ENCODE data around the gene KCNIP3. TPM values are rescaled to one million over a fixed set of nuclear protein-coding genes. Genes with fewer than 3 reads are reported as not detected.
"Not testable (repeated sequence)": the region's sequence is repeated elsewhere in the genome, so short reads cannot be mapped to it uniquely, and the experiment has no call there.

KCNIP3 gene
- total and polyA plus RNA-seq, 4 donors: 10.6 to 25.4 (median 17.1) TPM

DNA sequence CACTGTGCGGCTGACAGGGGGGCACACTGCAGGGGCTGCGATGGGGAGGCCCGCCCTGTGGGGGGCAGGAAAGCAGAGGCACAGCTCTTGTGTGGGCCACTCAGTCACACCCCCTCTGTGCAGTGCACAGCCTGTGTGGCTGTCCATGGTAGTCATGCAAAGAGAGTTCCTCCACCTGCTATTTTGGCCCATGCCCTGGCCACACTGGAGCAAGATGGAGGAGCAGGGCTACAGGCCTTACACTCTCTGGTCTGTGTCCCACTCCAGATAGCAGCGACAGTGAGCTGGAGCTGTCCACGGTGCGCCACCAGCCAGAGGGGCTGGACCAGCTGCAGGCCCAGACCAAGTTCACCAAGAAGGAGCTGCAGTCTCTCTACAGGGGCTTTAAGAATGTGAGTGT is 76.9 kb downstream of the KCNIP3 start:
- Histone ChIP-seq H3K4me3 (ENCODE audit: low read depth, low read length) (no peak overlapping the region), H3K27ac (ENCODE audit: low read depth, low read length) (no peak overlapping the region), H3K27me3 (ENCODE audit: control insufficient read depth, insufficient read depth, low read length) (no peaks in the 10 kb centered on the region), H3K9me3 (ENCODE audit: control insufficient read depth, insufficient read depth, low read length) (no peaks in the 10 kb centered on the region), H3K36me3 (ENCODE audit: control insufficient read depth, insufficient read depth, low read length) (peaks cover 30% of the 10 kb centered on the region), H3K4me1 (ENCODE audit: control insufficient read depth, insufficient read depth, low read length) (no peaks in the 10 kb centered on the region)
- no peak for DNase-seq (ENCODE audit: low read depth in 4 of 6, low spot score in 6 of 6)
- WGBS (ENCODE audit: insufficient coverage): 91% methylated on average over 6 of the region's 6 CpGs

- WGBS (ENCODE audit: insufficient coverage): 93% methylated on average over 6 of the region's 11 CpGs
- Histone ChIP-seq H3K4me1 (ENCODE audit: control insufficient read depth, insufficient read depth, low read length) (no peaks in the 10 kb centered on the region), H3K9me3 (ENCODE audit: control insufficient read depth, insufficient read depth, low read length) (no peaks in the 10 kb centered on the region), H3K4me3 (ENCODE audit: low read depth, low read length) (no peak overlapping the region), H3K27ac (ENCODE audit: low read depth, low read length) (no peak overlapping the region), H3K27me3 (ENCODE audit: control insufficient read depth, insufficient read depth, low read length) (no peaks in the 10 kb centered on the region), H3K36me3 (ENCODE audit: control insufficient read depth, insufficient read depth, low read length) (peaks cover 30% of the 10 kb centered on the region)
- DNase-seq (ENCODE audit: low read depth in 4 of 6, low spot score in 6 of 6): no peak
Observed at GRCh38 chr2:95374451-95374920, 77.3 kb downstream of the KCNIP3 start.

DNA sequence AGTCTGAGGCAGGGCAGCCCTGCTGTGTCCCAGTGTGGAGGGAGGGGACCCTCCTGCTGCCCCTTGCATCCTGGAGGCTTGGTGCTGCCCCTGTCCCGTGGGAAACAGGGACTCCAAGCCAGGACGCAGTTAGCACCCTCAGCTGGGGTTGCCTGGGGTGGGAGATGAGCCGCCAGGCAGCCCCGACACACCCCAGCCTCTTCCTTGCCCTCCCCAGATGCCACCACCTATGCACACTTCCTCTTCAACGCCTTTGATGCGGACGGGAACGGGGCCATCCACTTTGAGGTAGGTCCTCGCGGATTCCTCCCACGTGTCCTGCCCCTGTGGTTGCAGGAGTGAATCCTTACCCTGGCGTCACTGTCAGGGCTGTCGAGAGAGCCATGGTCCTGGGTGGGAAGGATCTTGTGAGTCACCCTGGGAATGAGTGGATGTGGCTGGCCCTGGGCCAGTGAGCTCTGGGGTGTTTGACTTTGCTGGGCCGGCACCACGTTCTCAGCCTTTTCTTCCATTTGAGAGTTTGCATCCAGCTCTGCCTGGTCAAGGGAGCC is 77.8 kb downstream of the KCNIP3 start:
- DNase-seq (ENCODE audit: low read depth in 4 of 6, low spot score in 6 of 6): no peak
- Histone ChIP-seq H3K4me3 (ENCODE audit: low read depth, low read length) (no peak overlapping the region), H3K36me3 (ENCODE audit: control insufficient read depth, insufficient read depth, low read length) (peaks cover 30% of the 10 kb centered on the region), H3K27ac (ENCODE audit: low read depth, low read length) (no peak overlapping the region), H3K27me3 (ENCODE audit: control insufficient read depth, insufficient read depth, low read length) (no peaks in the 10 kb centered on the region), H3K4me1 (ENCODE audit: control insufficient read depth, insufficient read depth, low read length) (no peaks in the 10 kb centered on the region), H3K9me3 (ENCODE audit: control insufficient read depth, insufficient read depth, low read length) (no peaks in the 10 kb centered on the region)
- WGBS (ENCODE audit: insufficient coverage): 84% methylated on average over 15 of the region's 15 CpGs

- no peak for DNase-seq (ENCODE audit: low read depth in 4 of 6, low spot score in 6 of 6)
- Histone ChIP-seq H3K4me3 (ENCODE audit: low read depth, low read length) (no peak overlapping the region), H3K4me1 (ENCODE audit: control insufficient read depth, insufficient read depth, low read length) (no peaks in the 10 kb centered on the region), H3K27me3 (ENCODE audit: control insufficient read depth, insufficient read depth, low read length) (no peaks in the 10 kb centered on the region), H3K27ac (ENCODE audit: low read depth, low read length) (no peak overlapping the region), H3K36me3 (ENCODE audit: control insufficient read depth, insufficient read depth, low read length) (peaks cover 30% of the 10 kb centered on the region), H3K9me3 (ENCODE audit: control insufficient read depth, insufficient read depth, low read length) (no peaks in the 10 kb centered on the region)
- 76% methylated on average over 17 of the region's 21 CpGs for WGBS (ENCODE audit: insufficient coverage)
Observed at GRCh38 chr2:95375532-95376150, 78.5 kb downstream of the KCNIP3 start.

GRCh38 chr2:95376311-95377215 is 79.4 kb downstream of the KCNIP3 start:
- Histone ChIP-seq H3K9me3 (ENCODE audit: control insufficient read depth, insufficient read depth, low read length) (no peaks in the 10 kb centered on the region), H3K4me1 (ENCODE audit: control insufficient read depth, insufficient read depth, low read length) (no peaks in the 10 kb centered on the region), H3K27me3 (ENCODE audit: control insufficient read depth, insufficient read depth, low read length) (no peaks in the 10 kb centered on the region), H3K27ac (ENCODE audit: low read depth, low read length) (no peak overlapping the region), H3K4me3 (ENCODE audit: low read depth, low read length) (no peak overlapping the region), H3K36me3 (ENCODE audit: control insufficient read depth, insufficient read depth, low read length) (peaks cover 30% of the 10 kb centered on the region)
- 84% methylated on average over 18 of the region's 22 CpGs for WGBS (ENCODE audit: insufficient coverage)
- no peak for DNase-seq (ENCODE audit: low read depth in 4 of 6, low spot score in 6 of 6)

DNA sequence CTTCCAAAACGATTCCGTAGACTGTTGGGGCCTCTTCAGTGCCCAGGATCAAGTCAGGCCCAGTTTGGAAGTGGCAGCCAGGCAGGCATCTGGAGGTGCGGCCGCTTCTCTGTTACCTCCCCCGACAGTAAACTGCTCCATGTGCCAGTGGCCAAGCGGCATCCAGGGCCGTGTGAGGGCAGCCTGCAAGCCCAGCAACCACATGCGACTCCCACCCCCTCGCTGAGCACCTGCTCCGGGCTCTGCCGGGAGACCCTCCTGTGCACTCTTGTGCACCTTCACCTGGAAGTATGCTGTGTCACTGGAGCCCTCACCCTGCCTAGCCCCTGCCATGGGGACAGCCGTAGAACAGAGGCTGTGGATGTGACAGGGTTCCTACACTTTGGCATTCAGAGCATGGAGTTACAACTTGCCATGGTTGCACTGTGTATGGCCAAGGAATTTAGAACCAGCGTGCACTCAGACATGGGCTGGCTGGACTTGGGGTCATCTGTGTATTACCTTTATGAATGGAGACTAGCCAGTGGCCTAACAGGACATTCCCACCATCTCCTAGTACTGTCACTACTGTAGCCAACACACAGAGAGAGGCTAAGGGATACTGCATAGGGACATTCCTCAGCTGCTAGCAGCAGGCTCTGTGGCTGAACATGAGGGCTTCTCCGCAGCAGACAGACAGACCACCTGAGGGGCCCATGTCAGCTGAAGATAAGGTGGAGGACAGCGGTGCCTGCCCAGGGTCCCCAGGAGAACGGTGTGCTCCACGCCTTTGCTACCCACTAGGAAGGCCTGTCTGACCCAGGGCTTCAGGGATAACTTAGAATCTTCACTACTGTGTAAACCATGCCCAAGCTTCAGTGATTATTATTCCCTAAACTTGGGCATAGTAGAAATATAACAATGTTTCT is 80.3 kb downstream of the KCNIP3 start:
- DNase-seq (ENCODE audit: low read depth in 4 of 6, low spot score in 6 of 6): no peak
- Histone ChIP-seq H3K4me3 (ENCODE audit: low read depth, low read length) (no peak overlapping the region), H3K36me3 (ENCODE audit: control insufficient read depth, insufficient read depth, low read length) (peaks cover 36% of the 10 kb centered on the region), H3K27me3 (ENCODE audit: control insufficient read depth, insufficient read depth, low read length) (no peaks in the 10 kb centered on the region), H3K9me3 (ENCODE audit: control insufficient read depth, insufficient read depth, low read length) (no peaks in the 10 kb centered on the region), H3K27ac (ENCODE audit: low read depth, low read length) (no peak overlapping the region), H3K4me1 (ENCODE audit: control insufficient read depth, insufficient read depth, low read length) (no peaks in the 10 kb centered on the region)
- 80% methylated on average over 14 of the region's 17 CpGs for WGBS (ENCODE audit: insufficient coverage)

DNA sequence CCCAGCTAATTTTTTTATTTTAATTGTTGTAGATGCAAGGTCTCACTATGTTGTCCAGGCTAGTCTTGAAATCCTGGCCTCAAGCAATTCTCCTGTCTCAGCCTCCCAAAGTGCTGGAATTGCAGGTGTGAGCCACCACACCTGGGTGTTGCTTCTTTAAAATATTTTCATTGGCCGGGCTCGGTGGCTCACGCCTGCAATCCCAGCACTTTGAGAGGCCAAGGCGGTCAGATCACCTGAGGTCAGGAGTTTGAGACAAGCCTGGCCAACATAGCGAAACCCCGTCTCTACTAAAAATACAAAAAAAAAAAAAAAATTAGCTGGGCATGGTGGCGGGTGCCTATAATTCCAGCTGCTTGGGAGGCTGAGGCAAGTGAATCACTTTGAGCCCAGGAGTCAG is 81.1 kb downstream of the KCNIP3 start:
- not testable (repeated sequence) for H3K4me3 ChIP-seq (ENCODE audit: low read depth, low read length); H3K27me3 ChIP-seq (ENCODE audit: control insufficient read depth, insufficient read depth, low read length); H3K27ac ChIP-seq (ENCODE audit: low read depth, low read length); DNase-seq (ENCODE audit: low read depth in 4 of 6, low spot score in 6 of 6); H3K4me1 ChIP-seq (ENCODE audit: control insufficient read depth, insufficient read depth, low read length); H3K9me3 ChIP-seq (ENCODE audit: control insufficient read depth, insufficient read depth, low read length)
- 96% methylated on average over 4 of the region's 7 CpGs for WGBS (ENCODE audit: insufficient coverage)
- peaks cover 39% of the 10 kb centered on the region for H3K36me3 ChIP-seq (ENCODE audit: control insufficient read depth, insufficient read depth, low read length)

DNA sequence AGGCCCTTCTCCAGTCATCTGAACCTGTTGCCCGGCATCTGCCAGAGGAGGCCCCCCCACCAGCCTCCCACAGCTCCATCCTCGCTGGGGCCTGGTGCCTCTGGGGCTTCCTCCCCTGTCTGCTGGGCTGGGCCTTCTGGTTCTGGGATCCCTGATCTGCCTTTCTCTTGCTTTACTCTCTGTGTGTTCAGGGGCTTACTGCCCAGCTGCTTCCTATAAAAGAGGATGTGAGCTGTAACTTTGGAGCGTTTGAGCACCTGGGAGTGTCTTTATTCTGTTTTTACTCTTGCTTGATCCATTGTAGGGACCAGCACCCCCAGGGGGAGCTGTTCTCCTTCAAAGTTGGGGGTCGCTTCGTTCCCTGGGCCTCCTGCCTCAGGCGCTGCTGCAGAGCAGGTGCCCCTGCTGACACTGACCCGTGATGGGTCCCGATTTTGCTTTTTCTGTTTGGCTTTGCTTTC is 82.3 kb downstream of the KCNIP3 start:
- no peaks in the 10 kb centered on the region for H3K4me1 ChIP-seq (ENCODE audit: control insufficient read depth, insufficient read depth, low read length)
- whole genome bisulfite sequencing (ENCODE audit: insufficient coverage): 30% methylated on average over 6 of the region's 8 CpGs
- H3K4me3 ChIP-seq (ENCODE audit: low read depth, low read length): no peak overlapping the region
- DNase-seq (ENCODE audit: low read depth in 4 of 6, low spot score in 6 of 6): no peak
- no peaks in the 10 kb centered on the region for H3K27me3 ChIP-seq (ENCODE audit: control insufficient read depth, insufficient read depth, low read length)
- H3K27ac ChIP-seq (ENCODE audit: low read depth, low read length): no peak overlapping the region
- H3K9me3 ChIP-seq (ENCODE audit: control insufficient read depth, insufficient read depth, low read length): no peaks in the 10 kb centered on the region
- peaks cover 42% of the 10 kb centered on the region for H3K36me3 ChIP-seq (ENCODE audit: control insufficient read depth, insufficient read depth, low read length)

DNA sequence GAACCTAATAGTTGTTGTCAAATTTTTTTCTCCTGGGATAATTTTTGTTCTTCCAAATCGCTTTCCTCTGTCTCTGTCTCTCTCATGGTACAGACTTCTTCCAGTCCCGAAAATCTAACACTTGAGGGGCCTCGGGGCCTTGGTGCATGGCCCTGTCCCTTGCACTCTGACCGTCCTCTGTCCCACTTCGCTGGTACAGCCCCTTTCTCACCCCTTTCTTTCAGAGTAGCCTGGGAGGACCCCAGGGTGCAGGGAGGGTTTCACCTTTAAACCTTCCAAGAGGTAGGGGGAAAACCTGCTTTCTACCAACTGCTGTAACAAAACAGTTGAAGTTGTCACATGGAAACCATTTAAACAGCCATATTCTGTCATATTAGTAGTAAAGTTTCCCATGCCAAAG is 83.1 kb downstream of the KCNIP3 start:
- no peak for DNase-seq (ENCODE audit: low read depth in 4 of 6, low spot score in 6 of 6)

More for the DNA sequence above, 83.1 kb downstream of the KCNIP3 start:
- 95% methylated on average over 3 of the region's 5 CpGs for WGBS (ENCODE audit: insufficient coverage)
- H3K27me3 ChIP-seq (ENCODE audit: control insufficient read depth, insufficient read depth, low read length): no peaks in the 10 kb centered on the region
- peaks cover 40% of the 10 kb centered on the region for H3K36me3 ChIP-seq (ENCODE audit: control insufficient read depth, insufficient read depth, low read length)
- no peaks in the 10 kb centered on the region for H3K9me3 ChIP-seq (ENCODE audit: control insufficient read depth, insufficient read depth, low read length)
- no peaks in the 10 kb centered on the region for H3K4me1 ChIP-seq (ENCODE audit: control insufficient read depth, insufficient read depth, low read length)
- H3K4me3 ChIP-seq (ENCODE audit: low read depth, low read length): no peak overlapping the region
- no peak overlapping the region for H3K27ac ChIP-seq (ENCODE audit: low read depth, low read length)
